ENCODE data around the gene A4GALT.

A4GALT gene

GRCh38 chr22:42720263-42721044, at the start of gene A4GALT:
TSS of gene A4GALT (minus strand) at chr22:42720870. CDS start at chr22:42693951, 26,919 bp downstream.
- Histone ChIP-seq H3K27me3 (ENCODE audit: insufficient read depth, low read length, poor library complexity) (no peaks in the 10 kb centered on the region), H2AFZ (ENCODE audit: low read depth, low read length) (no peak within 1 kb of the TSS), H3K27ac (ENCODE audit: low read length) (no peak within 1 kb of the TSS), H4K20me1 (ENCODE audit: insufficient read depth, low read length) (no peaks in the 10 kb centered on the region), H3K4me2 (ENCODE audit: insufficient read depth, low read length) (no peak within 1 kb of the TSS), H3K4me3 (ENCODE audit: low read depth in 1 of 2, low read length in 2 of 2) (no peak within 1 kb of the TSS), H3K79me2 (ENCODE audit: insufficient read depth, low read length) (no peaks in the 10 kb centered on the region), H3K36me3 (ENCODE audit: insufficient read depth, low read length) (no peaks in the 10 kb centered on the region), H3K9me3 (ENCODE audit: insufficient read depth, low read length, severe bottlenecking) (no peaks in the 10 kb centered on the region), H3K9ac (ENCODE audit: low read depth, low read length) (no peak within 1 kb of the TSS), H3K4me1 (ENCODE audit: insufficient read depth, low read length) (no peaks in the 10 kb centered on the region)
- DNase-seq = no peak
- ATAC-seq (ENCODE audit: insufficient read depth, low read depth) = no peak
- TF ChIP-seq, protein P1, sequence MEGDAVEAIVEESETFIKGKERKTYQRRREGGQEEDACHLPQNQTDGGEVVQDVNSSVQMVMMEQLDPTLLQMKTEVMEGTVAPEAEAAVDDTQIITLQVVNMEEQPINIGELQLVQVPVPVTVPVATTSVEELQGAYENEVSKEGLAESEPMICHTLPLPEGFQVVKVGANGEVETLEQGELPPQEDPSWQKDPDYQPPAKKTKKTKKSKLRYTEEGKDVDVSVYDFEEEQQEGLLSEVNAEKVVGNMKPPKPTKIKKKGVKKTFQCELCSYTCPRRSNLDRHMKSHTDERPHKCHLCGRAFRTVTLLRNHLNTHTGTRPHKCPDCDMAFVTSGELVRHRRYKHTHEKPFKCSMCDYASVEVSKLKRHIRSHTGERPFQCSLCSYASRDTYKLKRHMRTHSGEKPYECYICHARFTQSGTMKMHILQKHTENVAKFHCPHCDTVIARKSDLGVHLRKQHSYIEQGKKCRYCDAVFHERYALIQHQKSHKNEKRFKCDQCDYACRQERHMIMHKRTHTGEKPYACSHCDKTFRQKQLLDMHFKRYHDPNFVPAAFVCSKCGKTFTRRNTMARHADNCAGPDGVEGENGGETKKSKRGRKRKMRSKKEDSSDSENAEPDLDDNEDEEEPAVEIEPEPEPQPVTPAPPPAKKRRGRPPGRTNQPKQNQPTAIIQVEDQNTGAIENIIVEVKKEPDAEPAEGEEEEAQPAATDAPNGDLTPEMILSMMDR (IDR thresholded peaks at IDR 0.05; ENCODE audit: borderline replicate concordance, extremely low read depth, low read length, poor library complexity, severe bottlenecking) = no peak
- no peak for TF ChIP-seq EZH2 (IDR thresholded peaks at IDR 0.05; ENCODE audit: borderline replicate concordance, low read depth, low read length, severe bottlenecking)

GRCh38 chr22:42770448-42770726, 49.7 kb upstream of the A4GALT start:
- no peak overlapping the region for H3K4me2 ChIP-seq (ENCODE audit: insufficient read depth, low read length)

DNA sequence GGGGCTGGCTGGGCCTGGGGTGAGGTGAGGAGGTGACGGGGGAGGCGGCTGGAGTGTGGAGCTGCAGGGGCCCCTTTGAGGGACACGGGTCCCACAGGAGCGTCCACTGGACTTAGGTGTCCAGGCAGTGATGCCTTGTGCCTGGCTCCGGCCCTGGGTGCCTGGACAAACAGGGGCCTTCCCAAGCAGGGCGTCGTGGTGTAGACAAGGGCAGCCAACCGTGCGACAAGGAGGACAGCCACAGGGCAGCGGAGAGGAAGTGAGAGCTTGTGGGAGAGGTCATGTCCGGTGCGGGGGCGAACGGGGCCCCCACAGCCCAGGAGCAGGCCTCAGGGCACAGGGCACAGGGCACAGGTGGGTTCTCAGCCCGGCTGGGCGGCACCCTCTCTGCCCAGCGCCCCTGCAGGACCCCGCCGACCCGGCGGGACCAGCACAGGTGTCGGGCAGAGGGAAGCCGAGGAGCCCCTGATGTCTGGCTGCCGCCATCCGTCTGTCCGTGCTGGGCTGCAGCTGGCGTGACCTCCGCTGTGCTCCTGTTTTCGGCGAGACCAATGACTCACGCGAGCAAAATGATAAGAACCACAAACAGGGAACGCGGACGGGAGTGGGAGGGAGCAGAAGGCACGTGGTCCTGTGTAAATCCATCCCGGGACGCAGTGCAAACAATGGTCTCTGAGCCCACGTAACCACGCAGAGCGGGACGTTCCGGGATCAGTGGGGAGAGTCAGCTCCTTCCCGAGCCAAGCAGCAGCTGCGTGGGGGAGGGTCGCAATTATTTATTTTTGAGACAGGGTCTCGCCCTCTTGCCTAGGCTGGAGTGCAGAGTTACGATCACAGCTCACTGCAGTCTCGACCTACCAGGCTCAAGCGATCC, 49.1 kb upstream of the A4GALT start:
- Histone ChIP-seq H3K4me2 (ENCODE audit: insufficient read depth, low read length) (no peak overlapping the region), H4K20me1 (ENCODE audit: insufficient read depth, low read length) (peaks cover 6% of the 10 kb centered on the region; the same call in 1 of the 2 replicates), H3K36me3 (ENCODE audit: insufficient read depth, low read length) (no peaks in the 10 kb centered on the region), H3K9me3 (ENCODE audit: insufficient read depth, low read length, severe bottlenecking) (no peaks in the 10 kb centered on the region), H3K27me3 (ENCODE audit: insufficient read depth, low read length, poor library complexity) (no peaks in the 10 kb centered on the region), H3K27ac (ENCODE audit: low read length) (no peak overlapping the region), H3K4me3 (ENCODE audit: low read depth in 1 of 2, low read length in 2 of 2) (no peak overlapping the region), H3K9ac (ENCODE audit: low read depth, low read length) (no peak overlapping the region), H3K79me2 (ENCODE audit: insufficient read depth, low read length) (no peaks in the 10 kb centered on the region), H2AFZ (ENCODE audit: low read depth, low read length) (no peak overlapping the region), H3K4me1 (ENCODE audit: insufficient read depth, low read length) (no peaks in the 10 kb centered on the region)
- DNase-seq = no peak
- no peak for TF ChIP-seq EZH2 (IDR thresholded peaks at IDR 0.05; ENCODE audit: borderline replicate concordance, low read depth, low read length, severe bottlenecking)
- TF ChIP-seq, protein P1 (IDR thresholded peaks at IDR 0.05; ENCODE audit: borderline replicate concordance, extremely low read depth, low read length, poor library complexity, severe bottlenecking) = no peak
- ATAC-seq (ENCODE audit: insufficient read depth, low read depth) = no peak

More at GRCh38 chr22:42770448-42770726, 49.7 kb upstream of the A4GALT start:
- H3K27ac ChIP-seq (ENCODE audit: low read length) = no peak overlapping the region
- ATAC-seq (ENCODE audit: insufficient read depth, low read depth) (no peak), DNase-seq (no peak)
- H2AFZ ChIP-seq (ENCODE audit: low read depth, low read length) = no peak overlapping the region
- H3K27me3 ChIP-seq (ENCODE audit: insufficient read depth, low read length, poor library complexity) = no peaks in the 10 kb centered on the region
- peaks cover 6% of the 10 kb centered on the region; the same call in 1 of the 2 replicates for H4K20me1 ChIP-seq (ENCODE audit: insufficient read depth, low read length)
- H3K79me2 ChIP-seq (ENCODE audit: insufficient read depth, low read length) = no peaks in the 10 kb centered on the region
- no peaks in the 10 kb centered on the region for H3K4me1 ChIP-seq (ENCODE audit: insufficient read depth, low read length)
- H3K9me3 ChIP-seq (ENCODE audit: insufficient read depth, low read length, severe bottlenecking) = no peaks in the 10 kb centered on the region
- no peaks in the 10 kb centered on the region for H3K36me3 ChIP-seq (ENCODE audit: insufficient read depth, low read length)
- TF ChIP-seq, protein P1 (IDR thresholded peaks at IDR 0.05; ENCODE audit: borderline replicate concordance, extremely low read depth, low read length, poor library complexity, severe bottlenecking) = no peak
- no peak for TF ChIP-seq EZH2 (IDR thresholded peaks at IDR 0.05; ENCODE audit: borderline replicate concordance, low read depth, low read length, severe bottlenecking)
- H3K4me3 ChIP-seq (ENCODE audit: low read depth in 1 of 2, low read length in 2 of 2) = no peak overlapping the region
- H3K9ac ChIP-seq (ENCODE audit: low read depth, low read length) = no peak overlapping the region

All from DND-41 (cell line).